ENCODE data around the gene WFS1.

The WFS1 gene

GRCh38 chr4:6299875-6300274 lies 30.2 kb downstream of the WFS1 start:
- DNase-seq (ENCODE audit: low read depth): no peak

DNA sequence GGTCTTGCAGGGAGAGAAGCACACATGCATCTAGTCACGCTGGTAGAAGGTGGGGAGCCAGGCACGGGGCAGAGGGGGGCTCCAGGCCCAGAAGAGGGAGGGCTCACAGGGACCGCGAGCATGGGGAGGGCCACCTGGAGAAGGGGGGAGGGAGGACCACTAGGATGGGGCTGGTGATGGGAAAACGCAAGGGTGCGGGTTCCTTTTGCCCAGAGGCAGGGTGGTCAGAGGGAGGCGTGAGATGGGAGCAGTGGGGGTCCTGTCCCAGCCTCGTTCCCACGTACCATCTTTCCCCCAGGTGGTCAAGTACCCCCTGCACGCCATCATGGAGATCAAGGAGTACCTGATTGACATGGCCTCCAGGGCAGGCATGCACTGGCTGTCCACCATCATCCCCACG lies 30.7 kb downstream of the WFS1 start:
- no peak for DNase-seq (ENCODE audit: low read depth)

- DNase-seq (ENCODE audit: low read depth): no peak
These were observed 31.5 kb downstream of the WFS1 start for GRCh38 chr4:6301051-6301731.

GRCh38 chr4:6301732-6302442 lies 32.2 kb downstream of the WFS1 start:
- no peak for DNase-seq (ENCODE audit: low read depth)

DNA sequence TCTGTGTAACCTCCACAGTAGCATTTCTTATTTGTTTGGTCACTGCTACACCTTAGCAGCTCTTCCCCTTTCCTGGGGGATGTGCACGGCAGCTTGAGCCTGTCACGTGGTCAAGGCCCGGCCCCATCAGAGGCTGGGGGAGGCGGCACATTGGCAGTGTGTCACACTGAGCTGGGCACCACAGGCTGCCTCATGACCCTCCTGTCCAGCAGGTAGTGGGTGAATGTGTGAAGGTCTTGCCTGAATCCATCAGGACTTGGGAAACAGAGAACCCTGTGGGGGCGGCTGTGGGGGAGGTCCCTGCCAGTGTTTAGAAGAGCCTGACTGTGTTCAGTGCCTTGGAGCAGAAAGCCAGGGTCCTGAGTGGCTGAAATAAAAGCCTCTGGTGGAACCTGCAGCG lies 33.2 kb downstream of the WFS1 start:
- DNase-seq (ENCODE audit: low read depth): no peak

DNA sequence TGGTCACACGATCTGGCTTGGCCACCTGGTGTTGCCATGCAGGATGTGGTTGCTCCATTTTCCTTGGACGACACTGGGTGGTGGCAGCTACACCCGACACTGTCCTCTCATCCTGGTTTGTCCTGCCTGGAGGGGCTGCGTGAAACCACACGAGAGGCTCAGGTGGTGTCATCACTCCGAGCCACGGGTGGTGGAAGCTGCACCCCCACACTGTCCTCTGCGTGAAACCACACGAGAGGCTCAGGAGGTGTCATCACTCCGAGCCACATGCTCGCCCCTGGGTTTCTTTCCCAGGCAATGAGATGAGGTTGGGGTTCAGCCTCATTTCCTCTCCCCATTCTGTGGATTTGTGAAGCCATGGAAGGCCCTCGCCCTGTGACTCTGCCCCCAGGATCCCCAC lies 34.3 kb downstream of the WFS1 start:
- DNase-seq (ENCODE audit: low read depth): no peak

DNA sequence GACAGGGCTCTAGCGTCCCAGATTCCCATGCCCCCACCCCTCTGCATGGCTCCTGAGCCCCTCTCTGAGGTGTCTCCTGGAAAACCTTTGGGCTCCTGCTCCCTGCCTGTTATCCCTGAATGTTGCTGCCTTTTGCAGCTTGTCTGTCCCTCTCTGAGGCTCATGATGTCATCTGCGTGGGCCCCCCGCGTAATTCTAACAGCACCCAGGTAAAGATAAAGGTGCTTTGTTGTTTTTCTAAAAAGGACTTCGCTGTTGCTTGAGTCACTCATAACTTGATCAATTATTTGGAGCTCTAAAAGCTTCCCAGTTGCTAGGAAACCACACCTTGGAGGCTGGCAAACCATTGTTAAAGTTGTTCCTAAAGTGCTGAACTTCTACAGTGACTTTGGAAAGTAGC lies 36.6 kb downstream of the WFS1 start:
- DNase-seq (ENCODE audit: low read depth): no peak

DNA sequence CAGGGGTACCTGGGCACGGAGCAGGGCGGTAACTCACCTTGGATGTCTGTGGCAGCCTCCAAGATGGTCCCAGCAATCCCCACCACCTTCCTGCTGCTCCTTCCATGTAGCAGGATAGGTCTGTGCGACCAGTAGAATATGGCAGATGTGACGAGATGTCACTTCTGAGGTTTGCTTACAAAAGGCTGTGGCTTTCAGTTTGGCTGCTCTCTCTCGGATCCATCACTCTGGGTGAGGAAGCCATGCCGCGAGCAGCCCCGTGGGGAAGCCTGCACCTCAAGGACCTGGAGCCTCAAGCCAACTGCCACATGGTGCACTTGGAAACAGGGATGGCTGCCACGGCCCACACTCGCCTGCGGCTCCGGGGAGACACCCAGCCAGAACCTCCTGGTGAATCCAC lies 37.6 kb downstream of the WFS1 start:
- no peak for DNase-seq (ENCODE audit: low read depth)

GRCh38 chr4:6307891-6308290 lies 38.2 kb downstream of the WFS1 start:
- no peak for DNase-seq (ENCODE audit: low read depth)

- DNase-seq (ENCODE audit: low read depth): no peak
These were observed 39.4 kb downstream of the WFS1 start for GRCh38 chr4:6308899-6309643.

GRCh38 chr4:6309777-6310176 lies 40.1 kb downstream of the WFS1 start:
- no peak for DNase-seq (ENCODE audit: low read depth)

- no peak for DNase-seq (ENCODE audit: low read depth)
These were observed 43.6 kb downstream of the WFS1 start for GRCh38 chr4:6313216-6313615.

DNA sequence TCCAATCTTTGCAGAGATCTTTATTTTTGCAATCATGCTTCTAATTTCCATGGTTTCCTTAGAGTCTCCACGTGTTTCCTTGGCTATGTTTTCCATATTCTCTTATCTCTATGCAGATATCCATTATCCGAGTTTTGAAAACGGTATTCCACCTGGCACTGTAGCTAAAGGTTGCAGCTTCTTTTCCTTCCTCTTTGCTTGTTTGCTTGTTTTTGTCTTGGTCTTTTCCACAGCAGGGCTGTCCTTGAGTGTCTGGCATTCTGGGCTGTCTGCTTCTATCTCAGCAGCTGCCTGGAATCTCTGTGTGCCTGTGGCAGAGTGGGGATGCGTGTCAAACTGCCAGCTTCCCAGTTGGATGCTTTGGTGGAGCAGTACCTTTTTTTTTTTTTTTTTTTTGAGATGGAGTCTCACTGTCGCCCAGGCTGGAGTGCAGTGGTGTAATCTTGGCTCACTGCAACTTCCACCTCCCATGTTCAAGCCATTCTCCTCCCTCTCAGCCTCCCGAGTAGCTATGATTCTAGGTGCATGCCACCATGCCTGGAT lies 46.9 kb downstream of the WFS1 start:
- no peak for DNase-seq (ENCODE audit: low read depth)

GRCh38 chr4:6318206-6318605 lies 48.6 kb downstream of the WFS1 start:
- no peak for DNase-seq (ENCODE audit: low read depth)

DNA sequence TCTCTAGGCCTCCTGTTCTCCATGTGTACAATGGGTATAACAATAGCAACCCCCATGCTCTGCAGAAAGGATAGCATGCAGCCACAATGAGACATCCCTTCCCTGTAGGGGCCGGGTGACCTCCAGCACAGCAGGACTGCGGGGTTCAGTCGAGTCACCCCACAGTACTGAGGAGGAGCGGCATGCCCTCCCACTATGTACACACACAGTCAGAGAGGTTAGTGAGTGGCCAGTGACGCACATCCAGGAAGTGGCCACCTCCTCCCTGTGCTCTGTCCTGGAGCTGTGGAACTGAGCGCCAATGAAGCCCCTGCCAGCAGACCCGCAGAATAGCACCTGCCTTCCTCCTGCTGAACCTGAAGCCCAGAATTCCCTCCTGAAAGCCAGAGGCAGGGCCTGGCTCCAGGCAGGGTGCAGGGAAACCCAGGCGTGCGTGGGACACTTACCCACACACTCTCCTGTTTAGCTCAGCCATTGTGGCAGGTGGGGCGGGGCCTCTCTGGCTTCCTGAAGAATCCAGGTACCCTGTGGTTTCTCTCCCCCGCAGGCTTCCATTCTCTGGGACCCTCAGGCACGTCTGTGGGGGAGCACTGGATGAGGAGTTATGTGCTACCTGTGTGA lies 50.0 kb downstream of the WFS1 start:
- DNase-seq (ENCODE audit: low read depth): no peak

- no peak for DNase-seq (ENCODE audit: low read depth)
These were observed 51.0 kb downstream of the WFS1 start for GRCh38 chr4:6320663-6321062.

DNA sequence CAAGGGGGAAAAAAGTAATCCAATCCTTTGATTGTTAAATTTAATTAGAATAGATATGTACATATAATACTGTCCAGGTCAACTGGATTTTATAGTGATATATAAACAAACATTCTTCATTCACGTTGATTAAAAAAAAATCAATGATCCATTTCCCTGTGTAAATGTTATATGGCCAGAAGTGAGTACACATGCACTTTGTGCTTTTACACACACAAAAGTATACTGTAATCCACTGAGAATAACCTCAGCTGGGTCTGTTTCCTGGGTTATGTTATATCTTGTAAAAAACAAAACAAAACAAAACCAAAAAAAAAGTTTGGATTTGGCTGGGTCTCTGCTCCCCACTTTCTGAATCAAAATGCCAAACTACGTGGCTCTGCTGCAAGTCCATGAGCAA lies 51.7 kb downstream of the WFS1 start:
- no peak for DNase-seq (ENCODE audit: low read depth)

DNA sequence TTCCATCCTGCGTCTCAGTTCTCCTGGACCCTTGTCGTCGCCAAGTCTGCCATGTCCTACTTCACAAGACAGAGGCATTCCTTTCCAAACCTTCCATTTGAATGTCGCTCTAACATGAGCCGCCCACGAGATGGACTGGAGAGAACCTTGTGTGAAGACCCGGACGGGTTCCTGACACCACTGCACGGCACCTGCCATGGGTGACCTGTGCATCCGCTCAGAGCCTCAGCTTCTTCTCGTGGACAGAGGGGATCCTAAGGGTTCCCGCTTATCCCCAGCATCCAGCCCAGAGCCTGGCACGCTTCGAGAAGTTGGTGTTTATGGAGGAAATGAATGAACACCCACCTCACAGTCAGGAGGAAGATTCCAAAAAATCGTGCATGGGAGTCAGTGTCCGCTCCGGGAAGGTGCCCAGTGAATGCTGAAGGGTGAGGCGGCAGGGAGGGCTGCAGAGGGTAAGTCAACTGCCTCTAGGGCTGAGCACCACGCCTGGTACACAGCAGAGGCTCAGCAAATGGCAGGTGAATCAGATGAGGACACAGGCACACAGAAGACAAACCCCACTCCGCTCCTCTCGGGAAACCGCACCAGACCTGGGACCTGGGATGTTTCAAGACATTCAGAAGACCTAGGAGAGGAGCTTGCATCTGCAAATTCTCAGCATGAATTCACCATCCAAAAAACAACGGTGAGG lies 52.6 kb downstream of the WFS1 start:
- no peak for DNase-seq (ENCODE audit: low read depth)

GRCh38 chr4:6322761-6323566 lies 53.3 kb downstream of the WFS1 start:
- no peak for DNase-seq (ENCODE audit: low read depth)

DNA sequence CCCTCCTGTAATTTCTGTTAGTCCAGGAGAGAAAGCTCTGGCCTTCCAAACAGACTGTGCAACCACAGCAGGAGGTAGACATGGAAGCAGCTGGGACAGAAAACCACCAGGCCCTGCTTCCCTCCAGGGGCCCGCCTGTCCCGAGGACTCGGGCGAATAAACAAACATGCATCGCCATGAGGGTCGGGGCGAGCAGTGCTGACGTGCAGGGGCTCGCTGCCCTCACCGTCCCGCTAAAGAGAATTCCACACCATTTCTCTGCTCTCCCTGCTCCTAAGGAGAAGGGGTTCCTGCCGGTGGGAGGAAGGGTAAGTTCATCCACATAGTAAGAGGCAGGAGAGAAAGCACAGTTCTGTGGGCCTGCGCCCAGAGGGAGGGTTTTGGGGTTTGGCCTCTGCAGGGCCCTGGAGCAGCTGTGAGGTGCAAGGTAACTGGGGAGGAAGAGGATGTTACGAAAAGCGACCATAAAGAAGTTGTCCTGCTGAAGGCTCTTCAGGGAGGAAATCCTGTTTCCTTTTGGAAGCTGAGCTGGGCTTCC lies 54.9 kb downstream of the WFS1 start:
- DNase-seq (ENCODE audit: low read depth): no peak
